EL (cell line): ENCODE data around the gene PITPNC1.

ENCODE experiments used
- DNase-seq: peaks from one replicate; pipeline ENCODE4 v3.0.0-alpha.2; 2016

Gene PITPNC1

GRCh38 chr17:67659028-67659427, 281.9 kb downstream of the PITPNC1 start:
- DNase-seq = no peak

- no peak for DNase-seq
Observed at GRCh38 chr17:67662712-67663111, 285.6 kb downstream of the PITPNC1 start.

GRCh38 chr17:67663457-67663856, 286.4 kb downstream of the PITPNC1 start:
- no peak for DNase-seq

- DNase-seq = no peak
Observed at GRCh38 chr17:67666028-67666427, 288.9 kb downstream of the PITPNC1 start.

- DNase-seq = no peak
Observed at GRCh38 chr17:67666710-67667109, 289.6 kb downstream of the PITPNC1 start.

- no peak for DNase-seq
Observed at GRCh38 chr17:67671493-67671892, 294.4 kb downstream of the PITPNC1 start.

GRCh38 chr17:67672592-67673335, 295.7 kb downstream of the PITPNC1 start:
- DNase-seq = no peak

- no peak for DNase-seq
Observed at GRCh38 chr17:67675481-67675880, 298.4 kb downstream of the PITPNC1 start.

- no peak for DNase-seq
Observed at GRCh38 chr17:67676305-67676704, 299.2 kb downstream of the PITPNC1 start.

GRCh38 chr17:67678414-67678813, 301.3 kb downstream of the PITPNC1 start:
- no peak for DNase-seq

GRCh38 chr17:67679225-67679624, 302.1 kb downstream of the PITPNC1 start:
- no peak for DNase-seq

- DNase-seq = no peak
Observed at GRCh38 chr17:67679721-67680120, 302.6 kb downstream of the PITPNC1 start.

- DNase-seq = no peak
Observed at GRCh38 chr17:67680445-67681224, 303.6 kb downstream of the PITPNC1 start.

- DNase-seq = no peak
Observed at GRCh38 chr17:67682196-67682595, 305.1 kb downstream of the PITPNC1 start.

- DNase-seq = no peak
Observed at GRCh38 chr17:67685351-67685750, 308.3 kb downstream of the PITPNC1 start.

GRCh38 chr17:67686241-67686640, 309.2 kb downstream of the PITPNC1 start:
- DNase-seq = no peak

GRCh38 chr17:67687511-67687910, 310.4 kb downstream of the PITPNC1 start:
- DNase-seq = no peak

- DNase-seq = peak; percentile 59
Observed at GRCh38 chr17:67689534-67690177, 312.6 kb downstream of the PITPNC1 start.

GRCh38 chr17:67693811-67694210, 316.7 kb downstream of the PITPNC1 start:
- no peak for DNase-seq

- DNase-seq = no peak
Observed at GRCh38 chr17:67696347-67696746, 319.3 kb downstream of the PITPNC1 start.

- no peak for DNase-seq
Observed at GRCh38 chr17:67696853-67697498, 319.9 kb downstream of the PITPNC1 start.

- DNase-seq = no peak
Observed at GRCh38 chr17:67700037-67700724, 323.1 kb downstream of the PITPNC1 start.

GRCh38 chr17:67700725-67701119, 323.6 kb downstream of the PITPNC1 start:
- no peak for DNase-seq
